ENCODE results near the gene TM9SF3.

Gene TM9SF3

DNA sequence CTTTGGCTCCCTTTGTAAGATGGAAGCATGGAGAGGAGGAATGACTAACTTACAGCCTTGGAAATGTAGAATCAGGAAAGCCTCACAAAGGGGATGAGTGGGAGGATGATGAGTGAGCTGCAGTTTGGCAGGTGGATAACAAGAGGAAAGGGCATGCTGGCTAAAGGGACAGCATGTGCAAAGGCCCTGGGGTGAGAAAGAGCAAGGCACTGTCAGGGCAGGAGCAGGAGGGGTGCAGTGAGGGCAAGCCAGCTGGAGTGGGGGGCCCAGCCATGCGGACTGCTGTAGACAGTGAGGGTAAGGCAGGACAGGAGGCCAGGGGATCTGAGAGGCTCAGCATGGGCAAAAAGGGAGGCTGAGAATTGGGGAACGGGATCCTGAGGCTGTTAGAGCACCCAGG is 93.6 kb downstream of the TM9SF3 start:
- FAIRE-seq (no peak), DNase-seq (ENCODE audit: insufficient read length, low spot score) (no peak)
- TF ChIP-seq TAF1 (IDR thresholded peaks at IDR 0.05; ENCODE audit: low read depth, low read length) (no peak), POU2F2 (IDR thresholded peaks at IDR 0.05; ENCODE audit: low read depth, low read length) (no peak), POLR2AphosphoS5 (IDR thresholded peaks at IDR 0.05; ENCODE audit: low read depth, low read length) (no peak), POLR2A (IDR thresholded peaks at IDR 0.05; ENCODE audit: low read depth, low read length) (no peak), SPI1 (IDR thresholded peaks at IDR 0.05; ENCODE audit: low read depth, low read length) (no peak), PAX5 (IDR thresholded peaks at IDR 0.05; ENCODE audit: insufficient read depth, low read length, severe bottlenecking) (no peak)

DNA sequence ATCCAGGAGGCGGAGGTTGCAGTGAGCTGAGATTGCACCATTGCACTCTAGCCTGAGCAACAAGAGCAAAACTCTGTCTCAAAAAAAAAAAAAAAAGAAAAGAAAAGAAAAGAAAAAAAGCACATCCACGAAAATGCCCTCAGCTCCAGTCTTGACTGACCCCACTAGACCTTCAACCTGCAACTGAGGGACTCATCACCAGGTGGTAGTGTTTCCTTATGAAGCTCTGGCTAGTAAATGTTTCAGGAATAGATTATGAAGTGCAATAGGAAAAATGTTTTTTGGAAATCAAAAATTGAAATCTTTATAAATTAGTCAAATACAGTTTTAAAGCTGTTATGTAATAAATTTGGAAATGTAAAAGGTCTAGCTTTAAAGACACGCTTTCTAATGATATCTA is 95.5 kb downstream of the TM9SF3 start:
- no peak for DNase-seq (ENCODE audit: insufficient read length, low spot score)
- no peak for FAIRE-seq
- TF ChIP-seq POLR2AphosphoS5 (IDR thresholded peaks at IDR 0.05; ENCODE audit: low read depth, low read length) (no peak), PAX5 (IDR thresholded peaks at IDR 0.05; ENCODE audit: insufficient read depth, low read length, severe bottlenecking) (no peak), POU2F2 (IDR thresholded peaks at IDR 0.05; ENCODE audit: low read depth, low read length) (no peak)

DNA sequence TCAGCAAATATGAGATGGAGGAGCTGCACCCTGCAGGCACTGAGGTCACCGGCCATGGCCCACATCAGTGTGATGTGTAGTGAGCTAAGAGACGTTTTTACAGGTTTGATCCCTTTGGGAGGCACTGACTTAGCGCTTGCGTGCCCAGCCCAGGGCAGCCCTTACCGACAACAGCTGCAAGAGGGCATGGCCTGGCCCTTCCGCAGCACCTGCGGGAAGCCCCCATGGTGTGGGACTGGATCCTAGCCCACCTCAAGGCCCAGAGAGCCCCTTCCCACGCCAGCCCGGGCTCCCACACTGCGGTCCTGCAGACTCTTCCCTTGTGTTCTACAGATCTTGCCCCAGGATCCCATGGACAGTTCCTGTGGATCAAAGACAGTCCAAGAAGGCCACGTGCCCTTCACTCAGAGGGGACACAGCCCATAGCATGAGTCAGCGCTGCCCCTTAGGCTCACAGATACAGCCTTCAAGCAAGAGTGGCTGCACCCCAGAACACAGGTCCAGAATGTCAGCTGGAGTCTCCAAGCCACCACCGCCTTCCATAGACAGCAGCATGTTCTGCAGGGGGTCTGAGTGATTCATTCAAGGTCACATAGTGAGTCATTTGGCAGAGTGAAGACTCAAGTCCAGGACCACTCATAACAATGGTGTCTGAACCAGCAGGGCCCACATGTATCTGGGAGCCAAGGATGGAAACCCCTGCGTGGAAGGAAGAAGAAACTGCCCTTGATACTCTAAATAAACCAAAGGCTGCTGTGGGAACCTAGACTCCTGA is 98.5 kb downstream of the TM9SF3 start:
- FAIRE-seq (no peak), DNase-seq (ENCODE audit: insufficient read length, low spot score) (no peak)
- TF ChIP-seq TAF1 (IDR thresholded peaks at IDR 0.05; ENCODE audit: low read depth, low read length): no peak
- no peak for TF ChIP-seq POLR2A (IDR thresholded peaks at IDR 0.05; ENCODE audit: low read depth, low read length)
- no peak for TF ChIP-seq POU2F2 (IDR thresholded peaks at IDR 0.05; ENCODE audit: low read depth, low read length)
- no peak for TF ChIP-seq SPI1 (IDR thresholded peaks at IDR 0.05; ENCODE audit: low read depth, low read length)
- TF ChIP-seq POLR2AphosphoS5 (IDR thresholded peaks at IDR 0.05; ENCODE audit: low read depth, low read length): no peak
- no peak for TF ChIP-seq PAX5 (IDR thresholded peaks at IDR 0.05; ENCODE audit: insufficient read depth, low read length, severe bottlenecking)

DNA sequence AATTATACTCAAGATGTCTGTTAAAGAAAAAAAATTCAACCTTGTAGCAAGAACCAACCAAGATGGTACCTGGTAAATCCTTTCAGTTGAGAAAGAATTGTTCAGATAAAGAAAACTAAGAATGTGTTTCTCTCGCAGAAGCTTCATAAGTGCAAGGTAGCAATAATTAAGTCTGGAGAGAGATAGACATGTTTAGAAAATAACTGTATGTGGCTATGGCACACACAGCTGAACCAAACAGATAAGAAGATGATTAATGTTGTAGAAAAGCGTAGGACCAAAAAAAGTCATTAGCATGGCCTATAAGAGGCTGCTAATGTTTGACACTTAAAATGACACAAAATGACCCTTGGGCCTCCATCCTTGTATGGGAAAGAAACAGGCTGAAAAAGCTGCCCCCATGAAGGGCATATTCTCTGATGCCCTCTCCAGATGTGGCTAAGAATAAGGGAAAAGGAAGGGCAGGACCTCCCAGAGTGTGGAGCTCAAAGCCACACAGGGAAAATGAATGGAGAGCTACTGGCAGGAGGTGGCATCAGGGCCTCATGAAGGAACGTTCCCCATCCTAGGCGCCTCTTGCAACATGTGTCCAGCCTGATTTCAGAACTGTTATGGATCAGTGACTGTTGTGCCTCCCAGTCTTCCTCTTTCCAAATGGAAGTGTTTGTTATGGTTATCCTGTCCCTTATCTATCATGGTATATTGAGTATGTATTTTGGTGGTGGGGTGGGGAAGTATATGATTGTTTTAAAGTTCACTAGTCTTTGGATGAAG is 103.8 kb downstream of the TM9SF3 start:
- TF ChIP-seq SPI1 (IDR thresholded peaks at IDR 0.05; ENCODE audit: low read depth, low read length) (no peak), PAX5 (IDR thresholded peaks at IDR 0.05; ENCODE audit: insufficient read depth, low read length, severe bottlenecking) (no peak), POLR2A (IDR thresholded peaks at IDR 0.05; ENCODE audit: low read depth, low read length) (no peak), POU2F2 (IDR thresholded peaks at IDR 0.05; ENCODE audit: low read depth, low read length) (no peak), POLR2AphosphoS5 (IDR thresholded peaks at IDR 0.05; ENCODE audit: low read depth, low read length) (no peak), TAF1 (IDR thresholded peaks at IDR 0.05; ENCODE audit: low read depth, low read length) (no peak)
- FAIRE-seq: no peak
- DNase-seq (ENCODE audit: insufficient read length, low spot score): no peak

DNA sequence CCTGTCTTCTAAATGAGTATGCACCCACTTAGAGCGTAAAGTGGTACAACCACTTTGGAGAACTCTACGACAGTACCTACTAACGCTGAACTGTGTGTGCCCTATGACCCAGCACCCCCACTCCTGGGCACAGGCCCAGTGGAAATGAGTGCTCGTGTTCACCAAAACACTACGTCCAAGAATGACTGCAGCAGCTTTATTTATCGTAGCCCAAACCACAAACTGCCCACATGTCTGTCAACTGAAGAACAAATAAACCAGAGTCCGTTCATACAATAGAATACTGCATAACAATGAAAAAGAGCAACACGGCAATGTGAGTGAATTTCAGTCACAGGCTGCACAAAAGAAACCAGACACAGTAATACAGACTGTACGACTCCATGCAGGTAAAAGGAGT is 108.5 kb downstream of the TM9SF3 start:
- TF ChIP-seq SPI1 (IDR thresholded peaks at IDR 0.05; ENCODE audit: low read depth, low read length): no peak
- no peak for TF ChIP-seq POU2F2 (IDR thresholded peaks at IDR 0.05; ENCODE audit: low read depth, low read length)
- TF ChIP-seq PAX5 (IDR thresholded peaks at IDR 0.05; ENCODE audit: insufficient read depth, low read length, severe bottlenecking): no peak
- TF ChIP-seq POLR2A (IDR thresholded peaks at IDR 0.05; ENCODE audit: low read depth, low read length): no peak
- TF ChIP-seq TAF1 (IDR thresholded peaks at IDR 0.05; ENCODE audit: low read depth, low read length): no peak
- TF ChIP-seq POLR2AphosphoS5 (IDR thresholded peaks at IDR 0.05; ENCODE audit: low read depth, low read length): no peak
- DNase-seq (ENCODE audit: insufficient read length, low spot score): no peak
- no peak for FAIRE-seq

DNA sequence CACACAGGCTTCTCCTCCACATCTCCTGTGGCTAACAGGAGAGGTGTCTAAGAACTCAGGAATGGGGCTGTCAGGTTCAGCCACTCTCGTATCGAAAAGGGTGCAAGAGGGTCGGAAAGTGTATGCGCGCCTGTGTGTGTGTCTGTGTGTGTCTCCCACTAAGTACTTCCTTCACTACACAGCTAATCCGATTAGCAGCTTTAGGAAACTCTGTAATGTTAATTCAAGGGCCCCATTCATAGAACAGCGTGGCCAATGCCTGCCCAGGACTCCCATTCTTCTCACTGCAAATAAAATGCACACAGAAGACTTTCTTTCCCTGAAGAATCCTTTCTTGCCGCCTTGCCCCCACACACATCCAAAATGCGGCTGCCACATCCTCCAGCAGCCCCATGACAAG is 112.9 kb downstream of the TM9SF3 start:
- TF ChIP-seq TAF1 (IDR thresholded peaks at IDR 0.05; ENCODE audit: low read depth, low read length): no peak
- no peak for TF ChIP-seq SPI1 (IDR thresholded peaks at IDR 0.05; ENCODE audit: low read depth, low read length)
- TF ChIP-seq PAX5 (IDR thresholded peaks at IDR 0.05; ENCODE audit: insufficient read depth, low read length, severe bottlenecking): no peak
- no peak for TF ChIP-seq POU2F2 (IDR thresholded peaks at IDR 0.05; ENCODE audit: low read depth, low read length)
- TF ChIP-seq POLR2AphosphoS5 (IDR thresholded peaks at IDR 0.05; ENCODE audit: low read depth, low read length): no peak
- no peak for TF ChIP-seq POLR2A (IDR thresholded peaks at IDR 0.05; ENCODE audit: low read depth, low read length)
- DNase-seq (ENCODE audit: insufficient read length, low spot score): no peak
- no peak for FAIRE-seq

DNA sequence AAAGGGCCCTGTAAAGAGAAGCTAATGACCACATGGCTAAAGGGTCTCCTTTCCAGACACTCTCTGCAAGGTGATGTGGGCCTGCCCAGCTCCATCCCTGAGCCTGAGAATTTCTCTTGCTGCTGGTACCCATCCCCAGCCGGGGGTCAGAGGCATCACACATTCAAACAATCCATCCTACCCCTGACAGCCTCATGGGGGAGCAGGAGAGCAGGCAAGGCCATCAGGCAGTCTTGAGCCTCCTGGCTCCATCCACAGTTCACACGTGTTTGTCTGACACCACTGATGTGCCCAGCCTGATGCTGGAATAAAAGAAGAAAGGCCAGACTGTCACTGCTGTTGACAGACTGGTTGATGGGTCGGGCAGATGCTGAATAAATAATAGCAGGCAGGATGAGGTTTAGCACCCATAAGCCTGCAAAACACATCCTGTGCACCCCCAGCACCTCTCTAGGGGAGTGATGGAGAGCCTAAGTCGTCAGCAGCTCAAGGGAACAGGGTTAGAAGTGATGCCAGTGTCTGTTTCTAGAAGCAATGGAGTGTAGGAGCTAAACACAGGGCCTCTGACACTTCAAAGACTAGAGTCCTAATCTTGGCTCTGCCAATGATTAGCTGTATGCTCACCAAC is 116.6 kb downstream of the TM9SF3 start:
- FAIRE-seq: peak; percentile 94
- TF ChIP-seq PAX5 (IDR thresholded peaks at IDR 0.05; ENCODE audit: insufficient read depth, low read length, severe bottlenecking): no peak
- peak; percentile 56 for DNase-seq (ENCODE audit: insufficient read length, low spot score)

DNA sequence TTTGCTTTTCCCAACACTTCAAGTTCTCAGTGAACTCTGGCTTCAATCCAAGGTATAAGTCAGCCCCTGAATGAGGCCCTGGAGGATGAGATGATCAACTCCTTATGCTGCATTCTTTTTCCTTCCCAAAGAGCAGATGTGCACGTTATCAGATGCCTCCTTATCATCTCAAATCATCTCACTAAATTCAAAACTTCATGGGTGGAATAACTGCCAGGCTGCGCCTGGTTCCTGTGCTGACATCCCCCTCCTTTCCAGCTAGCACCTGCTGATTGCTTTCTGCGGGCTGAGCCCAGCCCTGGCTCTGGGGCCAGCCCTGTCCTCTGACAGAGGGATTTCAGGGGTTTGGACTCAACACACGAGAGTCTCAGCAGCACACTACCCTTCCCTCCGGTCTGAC is 118.0 kb downstream of the TM9SF3 start:
- no peak for DNase-seq (ENCODE audit: insufficient read length, low spot score)
- FAIRE-seq: no peak
- TF ChIP-seq PAX5 (IDR thresholded peaks at IDR 0.05; ENCODE audit: insufficient read depth, low read length, severe bottlenecking) (no peak), POLR2AphosphoS5 (IDR thresholded peaks at IDR 0.05; ENCODE audit: low read depth, low read length) (no peak), SPI1 (IDR thresholded peaks at IDR 0.05; ENCODE audit: low read depth, low read length) (no peak), POLR2A (IDR thresholded peaks at IDR 0.05; ENCODE audit: low read depth, low read length) (no peak), POU2F2 (IDR thresholded peaks at IDR 0.05; ENCODE audit: low read depth, low read length) (no peak)
